GM18907 (cell line): Measurements from ENCODE around the gene LRRN3.

Experiments used
- ATAC-seq: cut with Tn5 transposase; IDR thresholded peaks from one replicate; pipeline ENCODE4 v1.9.1; 2021; ENCODE audit warnings: mild to moderate bottlenecking, moderate library complexity; ENCODE audit not compliant: unreplicated experiment

Gene LRRN3

GRCh38 chr7:111077001-111077400, 13.9 kb upstream of the LRRN3 start:
- ATAC-seq = no peak

GRCh38 chr7:111080495-111081105, 10.3 kb upstream of the LRRN3 start:
- ATAC-seq = no peak

DNA sequence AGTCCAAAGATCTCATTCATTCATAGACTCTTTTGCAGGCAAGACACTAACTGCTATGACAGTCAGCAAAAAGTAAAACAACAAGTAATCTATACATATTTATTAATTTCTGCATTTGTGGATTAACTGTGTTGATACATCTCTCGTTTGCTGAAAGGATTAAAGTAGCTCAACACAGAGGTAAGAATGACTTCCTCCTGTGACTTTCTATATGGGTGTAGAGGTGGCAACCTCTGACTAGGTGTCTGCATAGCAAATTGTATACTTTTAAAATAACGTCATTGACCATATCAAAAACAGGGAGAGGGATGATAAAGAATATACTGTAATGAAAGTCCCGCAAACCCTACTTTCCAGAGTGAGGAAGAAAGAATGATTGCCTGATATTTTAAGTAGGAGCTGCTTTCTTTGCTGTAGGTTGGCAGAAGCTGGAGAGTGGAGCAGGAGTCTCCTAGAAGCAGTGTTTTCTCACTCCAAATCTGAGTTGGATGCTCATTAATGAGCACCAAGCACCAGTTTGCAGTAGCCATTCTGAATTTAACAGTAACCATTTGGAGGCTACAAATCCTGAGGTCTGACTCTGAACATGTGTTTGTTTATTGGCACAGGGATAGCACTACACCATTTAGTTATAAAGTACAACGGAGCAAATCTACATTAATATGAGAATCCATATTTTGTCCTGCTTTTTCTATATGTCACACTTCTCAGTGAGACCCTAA, 9.2 kb upstream of the LRRN3 start:
- no peak for ATAC-seq

DNA sequence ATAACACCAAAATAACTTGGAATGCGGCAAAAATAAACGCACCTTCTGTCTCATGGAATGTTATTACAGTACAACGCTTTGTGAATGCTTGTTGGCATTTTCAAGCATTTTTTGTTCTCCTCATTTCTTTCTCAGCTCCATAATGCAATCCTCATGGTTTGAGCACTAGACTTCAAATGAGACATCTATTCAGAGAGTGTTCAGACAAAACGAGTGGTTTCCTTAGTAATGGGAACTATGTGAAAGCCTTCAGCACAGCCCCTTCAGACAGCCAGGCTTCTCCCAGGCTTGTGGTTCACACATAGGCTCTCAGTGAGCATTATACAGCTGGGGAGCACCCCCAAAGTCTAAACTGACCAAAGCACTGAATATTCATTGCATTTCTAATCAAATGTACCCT, 8.6 kb upstream of the LRRN3 start:
- ATAC-seq = no peak

DNA sequence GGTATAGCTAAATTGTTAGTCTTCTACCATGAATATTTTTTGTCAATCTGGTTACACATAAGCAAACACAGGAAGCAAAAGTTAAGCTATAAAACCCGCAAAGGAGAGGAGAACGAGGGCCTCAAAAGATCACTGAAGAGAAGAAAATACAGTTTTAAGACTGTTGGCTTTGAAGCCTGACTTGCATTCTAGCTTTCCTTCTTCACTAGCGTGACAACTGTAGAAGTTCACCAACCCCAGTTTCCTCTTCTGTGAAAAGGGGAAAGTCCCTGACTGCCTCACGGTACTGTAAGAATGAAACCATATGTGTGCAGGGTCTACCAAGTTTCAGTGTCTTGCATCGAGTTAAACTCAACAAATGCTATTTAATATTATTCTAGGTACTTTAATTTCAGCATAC, 7.5 kb upstream of the LRRN3 start:
- peak; percentile 99 for ATAC-seq

DNA sequence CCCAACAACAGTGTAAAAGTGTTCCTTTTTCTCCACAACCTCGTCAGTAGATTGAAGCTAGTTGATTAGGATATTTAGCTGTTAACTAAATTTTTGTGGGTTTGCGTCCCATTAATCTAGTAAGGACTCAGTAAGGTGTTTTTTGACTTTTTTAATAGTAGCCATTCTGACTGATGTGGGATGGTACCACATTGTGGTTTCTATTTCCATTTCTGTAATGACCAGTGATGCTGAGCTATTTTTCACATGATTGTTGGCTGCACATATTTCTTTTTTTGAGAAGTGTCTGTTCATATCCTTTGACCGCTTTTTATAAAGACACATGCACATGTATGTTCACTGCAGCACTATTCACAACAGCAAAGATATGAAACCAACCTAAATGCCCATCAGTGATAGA, 5.6 kb upstream of the LRRN3 start:
- no peak for ATAC-seq

DNA sequence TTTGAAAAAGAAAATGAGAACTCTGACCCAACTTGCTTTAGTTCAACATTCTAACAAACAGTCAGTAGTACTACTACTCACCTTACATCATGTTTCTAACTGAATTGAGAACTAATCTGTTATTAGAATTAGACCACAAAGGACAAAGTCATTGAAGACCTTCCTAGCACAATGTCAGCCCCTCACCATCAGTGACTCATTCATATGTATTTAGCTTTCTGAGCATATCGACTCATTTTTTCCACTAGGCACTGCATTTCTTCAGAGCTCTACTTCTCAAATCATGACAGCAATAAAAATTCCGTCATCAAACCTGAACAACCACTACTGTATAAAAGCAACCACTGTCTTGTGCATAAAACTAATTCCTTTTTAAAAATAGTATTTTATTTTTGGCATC, 4.4 kb upstream of the LRRN3 start:
- ATAC-seq = no peak

DNA sequence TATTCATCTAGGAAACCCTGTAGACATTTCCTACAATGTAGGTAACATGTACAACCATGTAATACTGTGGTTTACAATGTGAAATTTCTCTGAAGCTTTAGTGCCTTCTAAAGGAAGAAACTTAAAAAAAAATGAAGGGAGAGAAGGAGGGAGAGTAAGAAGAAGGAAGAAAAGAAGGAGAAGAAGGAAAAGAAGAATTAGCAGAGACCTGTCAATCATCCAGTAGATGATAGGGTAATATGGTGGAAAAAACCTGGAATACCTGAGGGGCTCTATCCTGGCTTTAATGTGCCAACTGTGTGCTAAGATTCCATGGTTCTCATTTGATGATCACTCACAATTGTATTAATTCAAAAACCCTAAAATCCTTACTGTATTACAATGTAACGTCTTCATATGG, 2.6 kb upstream of the LRRN3 start:
- no peak for ATAC-seq

GRCh38 chr7:111089822-111090426, 1.0 kb upstream of the LRRN3 start:
- peak; percentile 56 for ATAC-seq

GRCh38 chr7:111091593-111092358, 849 bp downstream of the LRRN3 start:
- peak; percentile 32 for ATAC-seq

GRCh38 chr7:111092406-111093236, 1.7 kb downstream of the LRRN3 start:
- ATAC-seq = peak; percentile 47

DNA sequence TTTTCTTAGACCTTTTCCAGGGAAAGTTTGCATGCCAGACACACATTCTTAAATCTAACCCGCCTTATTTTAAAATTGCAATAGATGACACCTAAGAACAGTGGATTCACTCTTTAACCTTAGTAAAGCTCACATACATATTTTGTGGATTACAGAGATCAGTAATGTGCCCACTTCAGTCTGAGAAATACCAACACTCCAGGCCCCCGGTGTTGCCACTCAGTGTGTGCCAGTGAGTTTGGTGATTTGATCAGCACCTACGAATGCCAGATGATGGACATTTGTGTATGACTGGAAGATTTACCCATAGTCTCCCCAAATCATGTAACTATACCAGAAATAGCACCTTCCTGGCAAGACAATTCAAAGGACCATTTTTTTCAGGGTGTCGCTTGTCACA, 2.6 kb downstream of the LRRN3 start:
- no peak for ATAC-seq

GRCh38 chr7:111094419-111094818, 3.5 kb downstream of the LRRN3 start:
- ATAC-seq = no peak

DNA sequence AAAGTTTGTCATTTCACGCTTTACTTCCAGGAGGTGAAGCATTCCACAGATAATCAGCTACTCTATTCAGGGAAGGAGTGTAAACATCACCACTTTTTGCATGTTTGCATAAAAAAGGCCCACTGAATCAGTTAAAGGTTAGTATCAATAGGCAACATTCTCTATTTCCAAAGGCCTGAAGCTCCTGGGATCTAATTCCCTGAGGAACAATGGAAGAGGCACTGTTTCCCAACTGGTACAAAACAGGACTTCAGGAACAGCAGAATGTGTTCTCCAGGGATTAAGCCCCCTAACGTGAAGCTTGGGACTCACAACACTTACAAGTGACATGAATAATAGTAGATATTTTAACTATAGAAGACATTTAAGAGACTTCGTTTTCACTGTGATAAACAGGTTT, 6.1 kb downstream of the LRRN3 start:
- ATAC-seq = no peak

DNA sequence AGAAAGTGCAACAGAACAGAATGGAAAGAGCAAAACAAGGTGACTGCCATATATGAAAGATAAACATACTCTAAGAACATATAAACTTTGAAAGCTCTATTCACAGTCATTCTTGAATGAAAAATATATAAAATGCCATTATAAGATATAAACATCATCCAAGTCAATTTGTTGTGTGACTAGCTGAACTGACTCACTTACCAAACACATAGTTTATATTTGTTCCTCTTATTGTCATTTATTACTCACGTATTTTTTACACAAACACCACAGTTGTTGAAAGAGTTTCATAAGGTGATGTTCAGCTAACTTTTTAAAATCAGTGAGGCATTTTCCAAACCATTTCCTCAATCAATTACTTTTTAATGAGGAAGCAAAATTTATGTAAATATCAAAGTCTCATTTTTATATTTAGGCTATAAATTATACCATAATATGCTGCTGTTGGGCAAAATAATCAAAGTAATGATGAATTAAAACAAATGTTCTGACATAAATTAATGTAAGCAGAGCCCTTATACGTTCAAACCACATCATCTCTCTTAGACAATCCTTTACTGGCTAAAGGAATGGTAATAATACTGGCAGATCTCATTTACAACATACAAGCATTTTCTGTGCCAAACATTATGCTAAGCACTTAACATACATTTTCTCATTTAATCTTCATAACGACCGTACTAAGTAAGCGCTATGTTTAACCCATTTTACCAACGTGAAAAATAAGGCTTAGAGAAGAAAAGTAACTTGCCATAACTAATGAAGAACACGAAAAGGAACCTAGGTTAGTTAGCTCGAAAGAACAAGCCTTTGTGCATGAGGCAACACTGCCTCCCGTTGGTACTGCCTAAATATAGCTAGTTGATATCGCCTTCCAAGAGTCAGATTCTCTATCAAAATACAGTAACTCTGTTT, 7.3 kb downstream of the LRRN3 start:
- peak; percentile 95 for ATAC-seq

GRCh38 chr7:111098926-111099250, 8.0 kb downstream of the LRRN3 start:
- peak; percentile 6 for ATAC-seq

DNA sequence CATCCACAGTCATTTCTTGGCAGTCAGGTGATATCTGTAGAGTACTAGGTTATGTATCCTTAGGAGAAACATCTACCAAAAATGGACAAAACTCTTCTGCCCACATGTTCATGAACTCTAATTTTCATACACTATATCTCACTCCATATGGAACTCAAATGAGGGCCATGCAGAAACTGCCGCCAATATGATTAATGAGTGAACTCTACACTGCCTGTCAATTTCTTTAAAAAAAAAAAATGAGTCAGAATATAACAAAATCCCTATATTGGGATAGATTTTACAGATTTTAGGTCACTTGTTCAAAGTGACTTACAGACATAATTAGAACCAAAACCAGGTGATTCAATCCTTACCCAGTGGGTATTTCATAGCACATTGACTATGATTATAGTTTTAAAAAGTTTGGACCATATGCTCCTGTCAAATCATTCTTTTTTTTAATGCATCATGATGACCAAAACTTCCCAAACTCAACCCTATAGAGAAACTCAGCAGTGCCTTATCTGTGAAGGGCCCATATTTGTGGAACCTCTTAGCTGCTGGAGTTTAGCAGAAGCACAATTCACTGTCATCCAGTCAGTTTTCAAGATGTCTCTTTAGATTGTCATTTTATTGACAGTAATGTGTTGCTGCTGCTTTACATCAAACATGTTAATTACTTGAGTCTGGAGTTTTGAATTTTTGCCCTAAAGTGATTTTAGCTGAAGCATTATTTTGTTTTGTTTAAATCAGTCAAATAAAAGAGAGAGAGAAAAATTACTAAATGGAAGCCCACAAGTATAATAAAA, 11.1 kb downstream of the LRRN3 start:
- no peak for ATAC-seq

DNA sequence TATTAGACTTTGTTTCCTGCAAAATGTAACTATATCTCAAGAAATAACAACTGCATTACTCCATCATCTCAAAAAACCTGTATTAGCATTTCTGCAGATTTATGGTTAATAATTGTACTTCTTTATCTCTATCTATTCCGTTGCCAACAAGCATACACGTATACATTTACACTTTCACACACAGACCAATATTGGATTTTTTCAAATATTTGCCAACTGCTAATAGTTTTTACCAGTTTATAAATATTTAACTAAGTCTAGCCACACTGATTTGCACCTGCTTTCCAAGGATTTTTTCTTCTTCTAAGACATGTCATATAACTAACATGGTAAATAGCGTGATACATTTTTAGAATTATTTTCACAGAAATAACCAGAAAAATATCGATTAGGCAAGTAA, 12.2 kb downstream of the LRRN3 start:
- ATAC-seq = no peak

DNA sequence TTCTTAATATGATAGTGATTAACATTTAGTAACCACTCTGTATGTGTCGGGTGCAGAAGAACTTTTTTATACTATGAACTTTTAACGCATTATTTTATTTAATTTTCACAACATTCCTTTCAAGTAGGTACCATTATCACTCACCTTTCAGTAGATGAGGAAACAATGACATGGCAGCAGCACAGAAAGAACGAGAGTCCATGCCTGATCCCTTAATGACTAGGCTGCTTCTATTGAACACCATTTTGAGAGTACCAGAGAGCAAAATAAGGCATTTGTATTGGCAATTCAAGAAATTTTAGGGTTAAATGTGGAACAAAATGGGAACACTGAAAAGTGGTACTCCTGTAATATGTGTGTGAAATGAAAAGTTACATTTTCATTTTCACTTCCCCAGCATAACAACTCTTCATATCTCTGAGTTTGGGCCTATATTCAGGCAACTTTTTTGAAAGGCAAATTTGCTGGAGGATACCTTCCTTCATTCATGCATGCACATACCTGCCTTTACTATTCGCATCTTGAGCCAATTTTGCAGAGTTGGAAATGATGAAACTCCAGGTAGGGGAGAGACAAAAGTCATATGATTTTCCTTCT, 12.8 kb downstream of the LRRN3 start:
- peak; percentile 58 for ATAC-seq
